Fibroblast of pulmonary artery (primary cell): ENCODE results near the gene ZNF664.

Experiments used
- DNase-seq: peaks from one replicate; pipeline ENCODE4 v3.0.0-alpha.2; 2010; ENCODE audit warnings: low read depth
- H3K4me3 ChIP-seq: replicated peaks from 2 replicates; pipeline ENCODE4 v1.5.1; 2011; ENCODE audit warnings: low read depth, mild to moderate bottlenecking, control low read depth, low read length, moderate library complexity
- TF ChIP-seq, protein P1 (sequence below): IDR thresholded peaks from 2 replicates; pipeline ENCODE4 v1.5.1; 2011; ENCODE audit warnings: mild to moderate bottlenecking, control low read depth, low read length, inconsistent platforms; ENCODE audit errors: missing control alignments

Gene ZNF664

DNA sequence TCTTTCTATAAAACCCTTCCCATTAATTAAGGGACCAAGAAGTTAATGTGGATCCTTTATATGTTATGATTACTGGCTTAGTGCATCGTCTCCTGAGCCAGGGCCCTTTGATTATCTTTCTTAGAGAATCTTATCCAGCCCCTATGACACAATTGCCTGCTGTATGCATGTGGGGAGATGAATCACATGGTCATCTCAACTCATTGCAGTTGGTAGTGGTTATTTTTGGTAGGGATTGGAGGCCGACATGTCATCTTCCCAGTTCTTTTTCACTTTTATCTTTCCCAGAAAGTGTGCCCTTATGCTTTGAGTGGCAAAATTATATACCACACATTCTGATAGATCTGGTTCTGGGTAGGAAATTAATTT is 26.0 kb downstream of the ZNF664 start:
- TF ChIP-seq, protein P1, sequence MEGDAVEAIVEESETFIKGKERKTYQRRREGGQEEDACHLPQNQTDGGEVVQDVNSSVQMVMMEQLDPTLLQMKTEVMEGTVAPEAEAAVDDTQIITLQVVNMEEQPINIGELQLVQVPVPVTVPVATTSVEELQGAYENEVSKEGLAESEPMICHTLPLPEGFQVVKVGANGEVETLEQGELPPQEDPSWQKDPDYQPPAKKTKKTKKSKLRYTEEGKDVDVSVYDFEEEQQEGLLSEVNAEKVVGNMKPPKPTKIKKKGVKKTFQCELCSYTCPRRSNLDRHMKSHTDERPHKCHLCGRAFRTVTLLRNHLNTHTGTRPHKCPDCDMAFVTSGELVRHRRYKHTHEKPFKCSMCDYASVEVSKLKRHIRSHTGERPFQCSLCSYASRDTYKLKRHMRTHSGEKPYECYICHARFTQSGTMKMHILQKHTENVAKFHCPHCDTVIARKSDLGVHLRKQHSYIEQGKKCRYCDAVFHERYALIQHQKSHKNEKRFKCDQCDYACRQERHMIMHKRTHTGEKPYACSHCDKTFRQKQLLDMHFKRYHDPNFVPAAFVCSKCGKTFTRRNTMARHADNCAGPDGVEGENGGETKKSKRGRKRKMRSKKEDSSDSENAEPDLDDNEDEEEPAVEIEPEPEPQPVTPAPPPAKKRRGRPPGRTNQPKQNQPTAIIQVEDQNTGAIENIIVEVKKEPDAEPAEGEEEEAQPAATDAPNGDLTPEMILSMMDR: no peak
- H3K4me3 ChIP-seq: no peak overlapping the region
- DNase-seq: peak; percentile 23

DNA sequence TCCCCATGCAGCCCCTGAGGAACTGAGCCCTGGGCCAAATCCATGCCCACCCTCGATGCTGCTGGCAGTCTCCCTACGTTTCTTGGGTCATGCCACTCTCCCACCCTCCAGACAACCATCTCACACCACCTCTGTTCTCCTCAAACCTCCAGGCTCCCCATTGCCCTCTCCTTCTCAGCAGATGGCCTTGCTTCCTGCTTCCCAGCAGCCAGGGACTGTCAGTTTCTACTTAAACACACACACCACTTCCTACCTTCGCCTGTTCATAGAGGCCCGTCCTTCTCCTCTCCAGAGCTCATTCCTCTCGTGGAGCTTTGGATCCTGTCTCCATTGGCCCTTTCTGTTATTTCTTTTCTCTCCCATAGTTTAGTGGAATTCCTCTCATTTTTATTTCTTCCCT is 27.1 kb downstream of the ZNF664 start:
- TF ChIP-seq, protein P1: no peak
- DNase-seq: no peak
- H3K4me3 ChIP-seq: no peak overlapping the region

DNA sequence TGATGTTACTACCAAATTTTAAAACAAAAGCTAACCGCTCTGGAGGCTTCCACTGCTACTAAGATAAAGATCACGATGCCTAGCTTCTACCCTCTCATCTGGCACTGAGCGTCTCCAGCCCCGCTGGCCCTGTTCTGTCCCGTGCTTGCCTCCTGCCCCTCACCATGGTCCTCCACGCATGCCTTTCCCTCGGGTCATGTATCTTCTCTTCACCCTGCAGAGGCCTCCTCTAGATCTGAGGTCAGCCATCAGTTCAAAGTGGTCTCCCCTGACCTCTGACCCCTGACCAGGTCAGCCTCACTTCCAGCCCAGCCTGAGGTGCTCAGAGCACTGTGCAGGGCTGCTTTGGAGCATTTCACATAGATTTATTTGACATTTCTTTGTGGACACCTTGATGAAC is 28.3 kb downstream of the ZNF664 start:
- DNase-seq: no peak
- H3K4me3 ChIP-seq: no peak overlapping the region
- TF ChIP-seq, protein P1: no peak

DNA sequence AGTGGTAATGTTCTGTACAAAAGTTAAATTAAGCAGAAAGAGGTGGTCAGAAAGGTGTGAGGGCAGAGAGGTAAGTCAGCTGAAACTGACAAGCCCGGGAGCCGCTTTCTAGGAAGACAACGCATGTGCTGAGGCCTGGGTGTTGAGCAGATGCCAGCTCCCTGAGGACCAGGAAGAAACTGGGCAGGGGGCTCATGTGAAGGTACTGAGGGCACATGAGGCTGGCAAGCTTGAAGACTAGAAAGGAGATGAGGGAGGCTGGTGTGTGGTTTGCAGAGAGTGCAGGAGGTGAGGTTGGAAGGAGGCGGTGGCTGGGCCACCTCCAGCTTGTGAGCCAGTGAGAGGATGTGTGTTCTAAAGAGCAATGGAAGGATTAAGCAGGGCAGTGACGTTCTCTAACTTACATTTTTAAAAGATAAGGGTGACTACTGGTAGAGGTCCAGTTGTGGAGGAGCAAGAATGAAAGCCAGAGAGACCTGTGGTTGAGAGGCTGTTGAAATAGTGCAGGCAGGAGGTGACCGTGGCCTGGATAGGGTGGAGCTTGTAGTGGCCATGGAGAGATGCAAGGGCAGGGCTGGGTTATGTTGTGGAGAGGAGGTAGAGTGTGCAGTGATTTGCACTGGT is 29.1 kb downstream of the ZNF664 start:
- peak; percentile 30 for DNase-seq
- TF ChIP-seq, protein P1: no peak
- no peak overlapping the region for H3K4me3 ChIP-seq

DNA sequence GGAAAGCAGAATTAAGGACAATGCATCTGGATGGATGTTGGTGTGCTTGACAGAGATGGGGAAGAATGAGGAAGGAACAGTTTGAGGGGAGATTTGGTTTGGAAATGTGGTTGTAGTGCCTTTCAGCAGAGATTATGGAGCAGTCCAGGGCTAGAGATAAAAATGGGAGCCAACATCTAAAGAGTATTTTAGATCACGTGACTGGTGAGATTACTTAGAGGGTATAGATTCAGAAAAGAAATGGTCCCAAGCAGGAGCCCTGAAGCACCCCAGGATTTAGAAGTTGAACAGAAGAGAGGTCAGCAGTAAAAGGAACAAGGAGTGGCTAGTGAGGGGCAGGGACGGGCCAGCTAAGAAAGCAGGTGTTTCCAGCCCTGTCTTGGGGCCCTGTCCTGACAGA is 29.6 kb downstream of the ZNF664 start:
- DNase-seq: no peak
- H3K4me3 ChIP-seq: no peak overlapping the region
- TF ChIP-seq, protein P1: no peak

DNA sequence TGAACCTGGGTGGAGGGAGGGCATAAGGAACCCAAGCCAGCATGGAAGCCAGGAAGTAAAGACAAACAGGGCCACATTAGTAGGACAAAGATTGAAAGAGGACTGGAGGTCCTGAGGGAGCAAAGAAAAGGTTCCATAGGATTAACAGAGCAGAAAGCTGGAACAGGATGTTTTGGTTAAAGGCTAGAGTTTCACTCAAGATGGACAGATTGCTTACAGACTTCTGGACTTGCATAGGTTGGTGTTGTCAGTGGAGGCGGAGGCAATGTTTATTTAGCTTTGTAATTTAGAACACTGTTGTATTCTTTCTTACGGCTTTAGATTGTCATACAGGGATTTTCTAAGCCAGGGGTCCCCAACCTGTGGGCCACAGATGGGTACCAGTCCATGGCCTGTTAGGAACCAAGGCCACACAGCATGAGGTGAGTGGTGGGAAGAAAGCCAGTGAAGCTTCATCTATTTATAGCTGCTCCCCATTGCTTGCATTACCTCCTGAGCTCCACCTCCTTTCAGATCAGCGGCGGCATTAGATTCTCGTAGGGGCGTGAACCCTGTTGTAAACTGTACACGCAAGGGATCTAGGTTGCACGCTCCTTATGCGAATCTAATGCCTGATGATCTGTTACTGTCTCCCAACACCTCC is 31.3 kb downstream of the ZNF664 start:
- DNase-seq: no peak
- TF ChIP-seq, protein P1: no peak

DNA sequence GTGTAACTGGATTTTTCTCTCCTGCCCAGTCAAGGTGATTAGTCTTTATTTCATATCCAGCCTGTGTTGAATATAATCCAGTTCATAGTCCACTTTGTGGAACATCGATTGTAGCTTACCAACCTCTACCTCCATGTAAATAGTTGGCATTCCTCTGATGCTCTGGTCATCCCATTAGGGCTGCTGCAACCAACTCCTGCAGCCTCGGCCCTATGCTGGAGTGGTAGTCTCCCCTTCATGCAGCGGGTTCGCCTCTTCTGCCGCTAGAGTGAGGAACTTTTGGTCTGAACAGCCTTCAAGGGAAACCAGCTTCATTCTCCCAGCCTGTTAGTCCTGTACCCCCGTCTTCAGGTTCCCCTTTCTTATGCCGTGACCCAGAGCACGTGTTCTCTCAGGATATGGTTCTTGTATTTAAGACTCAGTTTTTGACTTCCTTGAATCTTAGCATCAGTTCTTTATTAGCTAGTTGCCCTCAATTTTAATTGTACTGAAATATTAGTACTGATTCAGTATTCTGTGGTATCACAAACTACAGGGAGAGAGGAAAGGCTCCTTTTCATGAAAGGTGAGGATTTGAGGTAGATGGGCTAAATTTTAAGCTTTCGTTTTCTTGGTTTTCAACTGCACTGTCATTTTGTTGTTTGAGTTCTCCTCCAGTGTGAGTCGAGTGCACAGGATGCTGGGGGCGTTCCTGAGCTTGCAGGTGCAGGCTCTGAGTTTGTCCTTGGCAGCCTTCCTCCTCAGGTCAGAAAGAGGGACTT is 33.2 kb downstream of the ZNF664 start:
- no peak overlapping the region for H3K4me3 ChIP-seq
- TF ChIP-seq, protein P1: no peak
- no peak for DNase-seq

More for the DNA sequence above, 31.3 kb downstream of the ZNF664 start:
- H3K4me3 ChIP-seq: no peak overlapping the region
